SIG-M5 (cell line): ENCODE data around the gene STXBP6.

Experiments
- DNase-seq: peaks from one replicate; lab custom pipeline; 2025; lab: John Stamatoyannopoulos, UW

The STXBP6 gene

DNA sequence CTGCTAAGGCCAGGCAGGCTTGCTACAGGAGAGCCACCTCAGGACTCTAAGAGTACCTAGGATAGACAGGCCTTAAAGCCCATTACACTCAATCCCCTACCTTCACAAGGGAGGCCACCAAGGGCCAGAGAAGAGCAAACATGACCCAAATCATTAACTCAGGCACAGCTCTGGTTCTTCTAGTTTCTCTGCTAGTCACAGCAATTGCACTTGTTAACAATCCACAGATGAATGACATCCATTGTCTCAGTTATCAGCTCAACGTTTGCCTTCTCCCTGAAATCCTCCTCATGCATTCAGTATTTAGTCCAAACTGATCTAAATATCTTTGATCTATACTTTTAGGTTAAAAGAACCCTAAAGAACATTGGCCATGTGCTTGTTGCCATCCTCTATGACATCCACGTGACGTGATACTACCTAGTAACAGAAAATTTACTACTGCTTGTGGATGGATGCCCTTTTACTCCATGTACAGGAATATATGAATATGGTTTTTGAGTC lies 164.5 kb downstream of the STXBP6 start:
- DNase-seq = no peak

GRCh38 chr14:24883576-24883975 lies 166.4 kb downstream of the STXBP6 start:
- DNase-seq = no peak

- no peak for DNase-seq
These were observed 168.6 kb downstream of the STXBP6 start for GRCh38 chr14:24881116-24881893.

DNA sequence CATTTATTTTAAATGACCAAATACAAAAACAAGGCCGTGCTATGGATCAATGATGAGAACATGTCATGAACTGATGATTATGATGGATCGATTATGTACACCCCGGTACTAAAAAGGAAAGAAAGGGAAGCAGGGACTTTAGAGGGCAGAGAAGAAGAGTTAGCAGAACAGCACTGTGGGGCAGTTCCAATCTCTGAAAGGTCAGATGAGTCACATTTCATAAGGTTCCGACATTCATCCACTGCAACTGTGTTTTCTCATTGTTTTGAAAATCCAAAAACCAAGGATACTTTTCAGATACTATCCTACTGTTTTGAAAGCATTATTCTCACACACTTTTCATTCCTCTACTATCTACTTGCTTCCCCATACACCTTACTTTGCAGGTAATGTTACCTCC lies 169.3 kb downstream of the STXBP6 start:
- no peak for DNase-seq

DNA sequence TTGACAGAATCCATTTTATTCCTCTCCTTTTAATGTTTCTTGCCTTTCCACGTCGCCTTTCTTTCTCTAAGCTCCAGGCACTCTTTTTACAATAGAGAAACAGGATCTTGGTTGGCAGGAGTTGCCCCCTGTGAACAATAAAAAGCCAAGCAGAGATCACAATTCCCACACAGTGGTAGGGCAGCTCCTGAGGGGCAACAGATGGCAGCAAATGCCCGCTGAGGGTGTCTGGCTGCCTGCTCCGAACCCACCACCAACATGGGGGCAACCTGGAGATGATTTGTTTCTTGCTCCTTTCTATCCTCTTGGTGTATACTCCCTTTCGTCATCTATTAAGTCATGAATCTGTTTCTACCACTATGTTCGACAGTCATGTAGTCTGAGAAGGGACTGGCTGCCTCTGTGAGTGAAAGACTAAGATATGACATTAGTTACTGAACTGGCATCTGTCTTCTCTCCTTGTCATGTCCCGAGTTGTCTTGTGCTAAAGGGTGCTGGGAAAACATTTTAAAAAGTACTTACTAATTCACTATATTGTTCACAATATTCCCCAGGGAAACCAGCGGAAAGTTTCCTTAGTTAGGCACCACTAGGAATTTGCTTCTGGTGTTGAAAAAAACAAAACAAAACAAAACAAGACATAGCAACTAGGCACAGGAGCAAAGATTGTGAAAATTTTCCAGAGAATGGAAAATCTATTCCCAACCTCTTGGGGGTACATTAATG lies 170.1 kb downstream of the STXBP6 start:
- no peak for DNase-seq

GRCh38 chr14:24876996-24877395 lies 173.0 kb downstream of the STXBP6 start:
- no peak for DNase-seq

DNA sequence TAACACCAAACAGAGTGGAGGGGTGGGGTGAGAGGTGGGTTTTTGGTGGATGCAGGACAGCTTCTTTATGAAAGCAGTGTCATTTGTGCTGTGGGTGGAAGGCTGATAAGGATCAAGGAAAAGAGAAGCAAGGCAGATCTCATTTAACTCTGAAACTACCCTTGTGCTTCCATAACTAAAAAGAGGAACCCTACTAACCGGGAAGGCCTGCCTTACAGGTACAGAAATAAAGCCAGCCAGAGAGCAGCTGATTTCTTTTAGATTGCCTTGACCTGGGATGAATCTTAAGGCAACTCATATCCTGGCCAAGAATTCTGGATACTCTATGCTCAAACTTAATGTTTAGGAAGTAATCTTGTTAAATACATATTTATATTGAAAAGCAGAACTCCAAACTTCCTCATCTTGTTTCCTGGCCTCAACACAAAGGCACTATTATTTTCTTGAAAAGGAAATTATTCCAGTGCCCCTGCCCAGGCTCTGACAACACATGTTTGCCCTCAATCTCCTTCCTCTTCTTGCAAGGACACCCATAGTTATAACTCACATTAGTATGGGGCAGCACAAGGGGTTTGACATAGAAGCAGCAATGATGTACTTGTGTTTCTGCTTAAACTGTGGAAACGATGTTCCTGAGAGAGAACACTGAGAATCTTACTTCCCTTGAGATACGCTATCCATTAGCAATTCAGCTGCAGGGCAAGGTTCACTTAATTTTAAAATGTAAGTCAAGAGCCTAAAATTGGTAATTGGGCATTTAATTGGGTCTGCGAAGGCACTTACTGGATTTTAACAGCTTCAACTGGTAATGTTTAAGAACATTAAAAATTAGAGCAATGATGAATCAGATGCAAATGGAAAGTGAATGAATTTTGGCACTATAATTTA lies 173.7 kb downstream of the STXBP6 start:
- no peak for DNase-seq

DNA sequence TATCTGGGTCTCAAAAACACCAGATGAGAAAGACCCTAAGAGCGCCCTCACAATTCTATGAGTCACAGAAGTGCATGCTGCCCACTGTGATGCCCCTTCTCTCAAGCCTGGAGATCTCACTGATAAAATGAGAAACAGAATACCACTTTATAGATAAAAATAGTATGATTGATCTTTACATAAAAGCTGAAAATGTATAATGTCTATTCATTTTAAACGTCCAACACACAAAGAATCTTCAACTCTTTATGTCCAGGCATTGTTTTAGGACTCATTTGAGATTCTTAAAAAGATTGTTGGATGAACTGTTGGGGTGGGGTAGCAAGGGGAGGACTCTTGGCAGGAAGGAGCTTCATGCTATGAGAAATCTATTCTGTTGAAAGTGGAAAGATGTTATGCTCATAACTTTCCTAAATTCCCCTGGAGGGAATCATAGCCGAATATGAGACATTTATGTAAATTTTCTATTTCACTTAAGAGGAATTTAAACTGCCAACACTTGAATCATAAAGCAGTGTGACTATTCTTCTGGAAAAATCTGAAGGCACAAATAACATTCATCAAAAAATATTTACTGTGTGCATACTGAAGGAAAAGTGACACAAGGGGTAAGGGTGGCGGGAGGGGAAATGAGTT lies 174.6 kb downstream of the STXBP6 start:
- DNase-seq = no peak

DNA sequence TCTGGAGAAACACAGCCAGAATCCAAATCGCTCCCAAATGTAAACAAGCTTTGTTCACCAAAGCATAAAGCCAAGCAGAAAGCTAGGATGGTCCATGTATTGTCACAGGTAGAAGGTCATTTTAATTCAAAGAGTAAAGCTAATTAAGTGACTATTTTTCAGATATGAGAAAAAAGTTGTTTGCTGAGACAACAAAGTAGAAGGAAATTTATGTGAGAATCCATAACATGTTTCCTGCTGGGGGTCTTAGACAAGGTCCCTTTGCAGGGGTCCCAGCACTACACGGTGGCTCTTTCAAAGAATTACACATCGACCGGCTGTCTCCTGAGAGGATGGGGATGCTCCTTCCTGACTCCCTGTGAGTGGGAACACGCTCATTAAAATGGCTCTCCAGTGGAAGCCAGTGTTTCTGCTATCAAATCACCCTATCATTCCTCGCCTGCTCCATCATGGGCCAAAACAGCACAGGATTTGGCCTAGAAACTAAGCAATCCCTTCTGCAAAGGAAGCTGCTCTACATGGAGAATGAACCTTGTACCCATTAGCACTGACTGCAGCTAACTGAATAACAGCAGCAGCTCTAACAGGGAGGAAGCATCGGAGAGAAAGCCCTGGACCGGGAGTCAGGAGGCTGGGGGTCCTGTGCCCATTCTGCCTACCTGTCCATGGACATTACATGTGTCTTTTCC lies 175.3 kb downstream of the STXBP6 start:
- no peak for DNase-seq

DNA sequence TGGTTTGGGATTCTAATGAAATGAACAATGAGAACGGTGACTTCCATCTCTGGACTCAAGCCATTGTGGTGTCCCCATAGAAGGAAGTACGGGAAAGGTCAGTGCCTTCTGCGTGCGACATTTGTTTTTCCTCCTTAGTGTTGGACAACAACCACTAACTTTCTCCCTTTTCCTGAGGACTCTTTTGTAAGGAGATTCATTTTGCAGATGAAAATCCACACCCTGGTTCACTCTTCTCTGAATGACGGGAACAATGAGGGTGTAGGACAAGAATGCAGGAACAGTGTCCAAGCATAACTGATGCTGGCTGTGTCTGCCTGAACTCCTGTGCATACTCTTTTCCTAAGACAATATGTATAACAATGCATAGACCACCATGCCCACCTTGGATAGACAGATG lies 176.4 kb downstream of the STXBP6 start:
- DNase-seq = no peak

DNA sequence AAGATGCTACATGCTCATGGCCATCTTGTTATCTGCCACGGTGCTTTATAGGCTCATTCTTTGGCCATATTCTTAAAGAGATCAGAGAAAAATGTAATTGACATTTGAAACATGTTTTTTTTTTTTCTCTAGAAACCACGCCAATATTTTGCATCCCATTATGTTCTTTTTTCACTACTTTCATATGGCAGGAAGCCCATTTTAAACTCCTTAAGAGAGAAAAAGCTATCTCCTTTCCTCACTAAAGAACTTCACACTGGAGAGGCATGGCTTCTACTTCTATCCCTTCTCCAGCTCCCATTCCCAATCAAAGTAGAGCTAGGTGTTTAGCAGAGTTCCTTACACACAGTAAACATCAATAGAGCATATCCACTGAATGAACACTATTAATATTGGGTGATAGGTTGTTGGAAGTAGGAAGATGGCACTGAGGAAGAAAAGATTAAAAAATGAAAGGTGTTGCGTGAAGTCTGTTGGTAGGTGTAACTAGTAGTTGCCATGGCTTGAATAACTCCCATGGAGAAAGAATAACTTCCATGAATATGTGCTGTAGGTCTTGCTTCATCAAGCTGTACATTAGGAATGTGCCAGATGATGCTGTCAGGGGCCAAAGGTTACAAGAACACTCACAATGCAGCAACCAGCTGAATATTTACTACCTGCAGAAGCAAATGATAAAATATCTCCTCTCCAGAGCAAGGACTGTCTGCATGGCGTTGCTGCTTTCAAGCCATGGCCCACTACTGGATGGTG lies 178.8 kb downstream of the STXBP6 start:
- DNase-seq = no peak

- no peak for DNase-seq
These were observed 181.6 kb downstream of the STXBP6 start for GRCh38 chr14:24868389-24868788.

- no peak for DNase-seq
These were observed 183.8 kb downstream of the STXBP6 start for GRCh38 chr14:24866067-24866639.

- DNase-seq = no peak
These were observed 185.8 kb downstream of the STXBP6 start for GRCh38 chr14:24863968-24864684.

DNA sequence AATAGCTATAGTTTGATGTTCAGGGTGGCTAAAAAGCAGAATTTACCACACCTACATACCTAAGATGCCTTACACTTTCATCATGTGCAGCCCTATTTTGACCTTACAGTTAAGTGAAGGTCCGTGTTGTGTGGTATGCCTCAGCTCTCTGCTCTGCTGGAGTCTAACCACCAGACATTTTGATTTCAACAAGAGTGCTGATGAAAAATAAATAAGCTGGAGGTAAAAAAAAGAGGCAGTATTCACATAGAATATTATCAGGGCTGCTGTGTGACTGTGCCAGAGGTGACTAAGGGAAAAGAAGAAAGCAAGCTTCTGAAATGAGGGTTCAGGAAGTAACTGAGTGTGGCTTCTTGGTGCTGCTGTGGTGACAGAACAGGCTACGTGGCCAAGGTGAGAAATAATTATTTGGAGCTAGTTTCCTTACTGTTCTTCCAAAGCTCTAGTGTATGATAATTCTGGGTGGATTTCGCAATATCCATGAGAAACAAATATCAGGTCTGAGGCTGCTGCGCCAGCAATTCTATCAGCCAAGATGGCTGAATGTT lies 188.8 kb downstream of the STXBP6 start:
- DNase-seq = no peak

DNA sequence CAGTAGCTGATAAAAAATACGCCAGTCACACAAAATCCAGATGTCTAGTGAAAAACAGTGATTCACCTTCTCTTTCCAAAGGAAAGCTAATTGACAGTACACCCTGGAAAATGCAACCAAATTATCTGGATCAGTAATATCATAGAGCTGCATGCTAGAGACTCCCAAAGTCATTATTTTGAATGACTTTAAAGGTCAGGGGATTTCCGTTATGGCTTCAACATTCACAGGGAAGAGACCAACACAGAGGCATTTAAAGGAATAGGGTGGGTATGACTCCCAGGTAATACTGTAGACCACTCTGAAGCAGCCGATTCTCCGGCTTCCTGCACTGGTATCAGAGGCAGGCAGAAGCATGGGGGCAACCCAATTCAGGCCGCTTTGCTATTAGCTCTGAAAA lies 190.4 kb downstream of the STXBP6 start:
- DNase-seq = no peak

- no peak for DNase-seq
These were observed 191.3 kb downstream of the STXBP6 start for GRCh38 chr14:24858684-24859083.

DNA sequence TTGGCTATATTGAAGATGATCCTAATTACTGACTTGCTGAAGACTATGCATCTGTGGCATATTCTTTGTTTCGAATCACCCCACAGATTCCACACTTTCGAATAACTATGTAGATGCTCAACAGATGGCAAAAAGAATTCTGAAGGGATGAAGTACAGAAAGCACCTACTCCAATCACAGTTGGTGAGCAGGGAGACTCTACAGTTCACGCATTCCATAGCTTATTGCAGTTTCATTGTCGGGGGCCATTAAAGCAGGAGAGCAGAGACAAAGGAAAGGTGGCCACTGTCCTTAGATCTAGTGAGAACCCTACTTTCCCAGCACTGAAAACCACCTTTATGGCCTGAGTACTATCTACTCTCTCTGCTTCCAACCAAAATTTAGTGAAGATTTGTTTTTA lies 191.9 kb downstream of the STXBP6 start:
- no peak for DNase-seq

- no peak for DNase-seq
These were observed 192.7 kb downstream of the STXBP6 start for GRCh38 chr14:24857277-24857676.
